Superior temporal gyrus (tissue), 1 donor: ENCODE measurements around the gene OR4F15.
"Not testable (repeated sequence)": the region's sequence is repeated elsewhere in the genome, so short reads cannot be mapped to it uniquely, and the experiment has no call there.

Experiments
- DNase-seq: peaks from one replicate; pipeline ENCODE4 v3.0.0-alpha.2; 2016; ENCODE audit errors: extremely low spot score

Gene OR4F15, protein sequence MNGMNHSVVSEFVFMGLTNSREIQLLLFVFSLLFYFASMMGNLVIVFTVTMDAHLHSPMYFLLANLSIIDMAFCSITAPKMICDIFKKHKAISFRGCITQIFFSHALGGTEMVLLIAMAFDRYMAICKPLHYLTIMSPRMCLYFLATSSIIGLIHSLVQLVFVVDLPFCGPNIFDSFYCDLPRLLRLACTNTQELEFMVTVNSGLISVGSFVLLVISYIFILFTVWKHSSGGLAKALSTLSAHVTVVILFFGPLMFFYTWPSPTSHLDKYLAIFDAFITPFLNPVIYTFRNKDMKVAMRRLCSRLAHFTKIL

DNA sequence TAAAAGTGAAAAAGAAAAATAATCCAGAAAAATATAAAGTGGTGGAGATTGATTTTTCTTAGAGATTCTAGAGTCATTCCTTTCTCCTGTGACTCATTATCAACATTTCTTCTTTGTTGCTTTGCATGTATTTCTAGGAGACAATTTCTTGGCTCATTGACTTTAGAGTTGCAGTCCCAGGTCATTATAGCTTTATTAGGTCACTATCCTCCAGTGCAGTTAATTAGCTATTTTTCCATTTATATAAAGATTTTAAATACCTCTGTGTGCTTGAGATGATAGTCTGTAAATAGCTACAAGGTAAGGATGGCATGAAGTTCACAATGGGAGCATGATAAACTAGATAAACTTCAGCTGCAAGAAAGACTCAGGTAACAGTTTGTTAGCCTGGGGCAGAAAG lies at the start of gene OR4F15:
Gene OR4F15 (plus strand): TSS at position 301 of the 400 bp plus-strand sequence. CDS start 5,985 bp downstream, outside the sequence.
- DNase-seq, result no peak

- DNase-seq, result not testable (repeated sequence)
These were observed 47.2 kb upstream of the OR4F15 start for GRCh38 chr15:101764669-101765339.

GRCh38 chr15:101765340-101765671 lies 46.7 kb upstream of the OR4F15 start:
- not testable (repeated sequence) for DNase-seq

DNA sequence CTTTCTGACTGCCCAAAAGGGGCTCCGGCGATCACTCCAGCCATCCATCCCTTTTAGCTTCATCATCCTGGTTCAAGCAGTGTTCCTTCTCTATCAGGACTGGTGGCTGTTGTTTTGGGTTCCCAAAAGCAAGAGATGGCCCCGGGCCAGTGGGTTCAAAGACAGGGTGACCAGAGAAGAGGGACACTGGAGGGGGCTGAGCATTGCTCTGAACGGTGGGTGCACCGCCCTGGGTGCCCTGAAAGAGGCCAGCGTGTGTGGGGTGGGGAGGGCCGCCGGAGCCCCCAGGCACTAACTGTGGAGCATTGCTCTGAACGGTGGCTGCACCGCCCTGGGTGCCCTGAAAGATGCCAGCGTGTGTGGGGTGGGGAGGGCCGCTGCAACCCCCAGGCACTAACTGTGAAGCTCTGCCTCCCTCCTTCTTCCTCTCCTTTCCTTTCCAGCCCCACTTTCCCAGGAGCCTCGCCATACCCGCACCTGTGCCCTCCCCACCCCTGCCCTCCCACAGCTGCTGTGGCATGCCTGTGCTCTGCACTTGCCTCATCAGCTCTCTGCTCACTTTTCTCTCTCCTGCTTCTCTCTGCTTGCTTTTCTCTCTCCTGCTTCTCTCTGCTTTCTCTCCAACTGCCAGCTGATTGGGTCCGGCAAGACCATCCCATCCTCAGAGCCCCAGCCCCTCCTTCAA lies 46.1 kb upstream of the OR4F15 start:
- DNase-seq, result no peak

DNA sequence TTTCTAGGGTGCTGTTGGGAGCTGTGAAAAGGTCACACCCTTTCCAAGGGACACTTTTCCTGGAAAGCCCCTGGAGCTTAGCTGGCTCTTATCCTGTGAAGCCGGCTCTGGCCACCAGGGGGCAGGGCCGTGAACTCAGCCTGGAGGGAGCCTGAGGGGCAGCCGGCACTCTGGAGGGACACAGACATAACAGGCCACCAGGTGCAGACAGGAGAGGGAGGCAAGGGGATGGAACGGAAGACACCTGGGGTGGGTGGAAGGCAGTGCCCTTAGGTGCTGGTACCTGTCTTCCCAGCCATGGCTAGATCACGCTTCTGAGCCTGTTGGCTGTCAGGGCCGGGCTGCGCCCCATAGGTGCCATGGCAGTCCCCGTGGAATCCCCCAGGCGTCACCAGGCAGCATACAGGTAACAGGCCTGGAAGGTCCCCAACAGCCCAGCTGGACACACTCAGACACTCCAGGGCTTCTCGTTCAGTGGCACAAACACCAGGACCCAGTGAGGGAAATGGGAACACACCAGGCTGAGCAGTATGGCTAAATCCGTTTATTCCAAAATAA lies 44.8 kb upstream of the OR4F15 start:
- DNase-seq, result not testable (repeated sequence)

DNA sequence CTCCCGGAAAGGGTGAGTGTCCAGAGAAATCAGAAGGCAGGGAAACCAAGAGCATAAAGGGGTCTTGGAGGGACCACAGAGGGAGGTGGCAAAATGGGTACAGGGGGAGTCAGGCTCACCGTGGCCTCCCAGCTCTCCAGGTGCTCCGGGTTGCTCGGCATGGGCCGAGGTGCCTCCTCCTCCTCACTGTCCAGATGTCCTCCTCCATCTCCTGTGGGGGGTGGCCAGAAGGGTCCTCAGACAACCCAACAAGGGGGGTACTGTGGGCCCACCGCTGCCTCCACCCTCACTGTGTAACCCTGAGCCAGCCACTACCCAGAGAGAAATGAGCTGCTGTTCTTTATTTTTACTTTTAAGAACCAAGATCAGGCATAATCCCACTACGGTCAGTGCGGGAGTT lies 39.1 kb upstream of the OR4F15 start:
- DNase-seq, result no peak

GRCh38 chr15:101773496-101774100 lies 38.4 kb upstream of the OR4F15 start:
- no peak for DNase-seq

DNA sequence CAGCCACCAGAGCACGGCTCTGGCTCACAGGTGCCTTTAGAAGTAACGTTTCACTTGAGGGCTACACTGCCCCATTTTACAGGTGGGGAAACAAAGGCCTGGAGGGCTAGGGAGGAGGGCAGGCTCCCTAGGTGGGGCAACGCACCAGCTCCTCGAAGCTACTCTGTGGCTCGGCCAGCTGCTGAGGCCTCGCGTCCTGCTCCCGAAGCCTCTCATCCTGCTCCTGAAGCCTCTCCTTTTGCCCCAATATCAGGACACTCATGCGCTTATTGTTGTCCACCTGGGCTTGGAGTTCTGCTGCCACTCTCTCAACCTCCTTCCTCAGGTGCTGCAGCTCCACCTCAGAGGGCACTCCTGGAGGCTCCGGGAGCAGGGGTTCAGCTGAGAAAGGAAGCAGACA lies 36.9 kb upstream of the OR4F15 start:
- DNase-seq, result no peak

DNA sequence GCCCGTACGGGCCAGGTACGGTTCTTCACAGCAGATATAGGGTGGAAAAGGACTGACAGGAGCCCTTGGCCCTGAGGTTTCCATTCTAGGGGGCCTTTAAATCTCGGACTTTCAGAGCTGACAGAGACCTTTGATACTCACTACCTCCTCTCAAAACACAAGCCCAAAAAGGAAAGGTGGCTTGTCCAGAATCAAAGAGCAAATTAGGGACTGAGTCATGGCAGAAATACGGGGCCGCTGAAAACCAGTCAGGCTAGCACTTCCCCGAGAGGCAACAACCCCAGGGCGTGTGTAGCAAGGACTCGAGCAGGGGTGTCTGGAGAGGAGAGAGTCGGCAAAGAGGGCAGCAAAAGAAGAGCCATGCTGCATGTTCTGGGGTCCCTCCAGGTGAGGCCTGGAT lies 33.4 kb upstream of the OR4F15 start:
- not testable (repeated sequence) for DNase-seq

- not testable (repeated sequence) for DNase-seq
These were observed 31.8 kb upstream of the OR4F15 start for GRCh38 chr15:101780225-101780624.

- no peak for DNase-seq
These were observed 30.1 kb upstream of the OR4F15 start for GRCh38 chr15:101781928-101782327.

DNA sequence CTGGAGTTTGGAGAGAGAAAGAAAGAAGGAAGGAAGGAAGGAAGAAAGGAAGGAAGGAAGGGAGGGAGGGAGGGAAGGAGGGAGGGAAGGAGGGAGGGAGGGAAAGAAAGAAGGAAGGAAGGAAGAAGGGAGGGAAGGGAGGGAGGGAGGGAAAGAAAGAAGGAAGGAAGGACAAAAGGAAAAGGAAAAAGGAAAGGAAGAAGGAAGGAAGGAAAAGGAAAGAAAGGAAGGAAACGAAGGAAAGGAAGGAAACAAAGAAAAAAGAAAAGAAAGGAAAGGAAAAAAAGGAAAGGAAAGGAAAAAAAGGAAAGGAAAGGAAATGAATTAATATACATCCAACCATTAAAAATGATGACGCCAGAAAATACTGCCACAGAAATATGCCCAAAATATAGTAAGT lies 27.4 kb upstream of the OR4F15 start:
- no peak for DNase-seq

DNA sequence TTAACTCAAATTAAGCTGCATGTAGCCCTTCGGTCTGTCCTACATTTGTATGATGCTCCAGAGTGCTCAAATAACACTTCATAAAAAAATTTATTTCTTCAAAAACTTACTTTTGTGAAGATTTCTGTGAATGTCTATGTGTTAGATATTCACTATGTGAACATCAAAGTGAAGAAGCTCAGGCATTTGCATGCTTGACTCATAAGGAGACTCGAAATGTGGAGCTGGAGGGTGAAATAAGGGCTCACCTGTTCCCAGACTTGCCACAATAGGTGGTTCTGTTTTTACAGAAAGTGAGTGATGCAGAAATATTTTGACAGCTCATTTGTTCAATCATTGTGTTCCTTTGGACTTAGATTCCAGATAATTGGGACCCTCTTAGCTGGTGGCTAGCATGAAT lies 25.6 kb upstream of the OR4F15 start:
- DNase-seq, result not testable (repeated sequence)

DNA sequence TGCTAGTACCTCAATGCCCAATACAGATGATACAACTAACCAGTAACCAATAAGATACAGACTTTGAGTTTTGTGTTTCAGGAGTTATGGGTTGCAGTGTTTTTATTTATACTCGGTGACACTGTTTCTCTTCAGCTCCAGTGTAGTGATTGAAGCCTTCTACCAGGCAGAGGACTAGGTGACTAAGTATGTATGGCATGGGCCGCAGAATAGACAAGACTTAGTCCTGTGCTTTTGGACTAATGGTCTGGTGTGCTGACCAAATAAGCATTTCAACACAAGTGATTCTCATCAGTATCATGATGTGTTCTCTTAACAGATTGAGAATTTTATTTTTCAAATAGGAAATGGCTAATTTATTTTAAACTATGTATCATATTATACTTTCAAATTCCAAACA lies 24.0 kb upstream of the OR4F15 start:
- DNase-seq, result not testable (repeated sequence)

DNA sequence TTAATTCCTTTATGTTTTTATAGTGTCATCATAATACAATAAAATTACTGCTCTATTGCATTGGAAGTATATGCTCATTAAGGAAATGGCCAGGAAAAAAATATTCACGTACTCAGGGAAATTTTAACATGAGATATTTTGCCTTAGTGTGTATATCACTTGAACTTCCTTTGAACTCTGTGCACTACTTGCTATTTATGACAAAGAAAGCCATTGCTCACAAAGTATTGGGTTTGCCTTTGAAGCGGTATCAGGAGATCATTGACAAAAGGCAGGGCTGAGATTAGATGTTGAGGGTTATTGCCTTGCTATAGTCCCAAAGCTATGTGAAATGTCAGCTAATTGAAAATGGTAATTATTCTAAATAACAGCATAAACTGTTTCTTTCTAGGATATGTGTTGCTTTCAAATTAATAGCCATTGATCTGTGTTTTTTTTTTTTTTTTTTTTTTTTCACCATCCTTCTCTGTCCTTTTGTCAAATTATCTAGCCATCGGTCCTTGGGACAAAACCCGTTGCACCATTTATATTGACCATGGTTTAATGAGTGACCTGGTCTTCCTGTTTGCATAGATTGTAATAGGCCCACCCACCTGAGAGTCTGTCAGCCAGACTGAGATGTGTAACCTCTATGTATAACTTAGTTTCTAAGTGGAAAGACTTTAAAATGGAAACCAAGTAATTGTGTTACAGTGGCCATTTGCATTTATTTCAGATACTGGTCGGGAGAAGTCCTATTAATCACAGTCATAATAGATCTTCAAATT lies 23.3 kb upstream of the OR4F15 start:
- not testable (repeated sequence) for DNase-seq

DNA sequence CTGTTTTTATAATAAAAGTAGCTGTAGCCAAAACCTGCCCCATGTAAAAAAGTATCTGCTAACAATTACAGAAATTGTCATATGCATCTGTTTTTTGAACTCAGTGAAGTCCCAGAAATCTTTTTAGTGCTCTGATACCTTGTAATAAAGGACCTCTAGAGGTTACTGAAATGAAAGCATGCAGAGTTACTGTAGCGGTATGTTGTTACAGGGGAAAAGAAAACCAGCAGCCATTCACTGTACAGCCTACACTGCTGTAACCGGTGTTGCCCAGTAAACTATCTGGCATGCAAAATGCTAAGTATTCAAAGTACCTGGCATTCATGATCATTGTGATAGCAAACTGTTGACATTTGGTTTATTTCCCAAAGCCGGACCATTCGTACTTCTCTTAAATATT lies 21.3 kb upstream of the OR4F15 start:
- DNase-seq, result not testable (repeated sequence)

- not testable (repeated sequence) for DNase-seq
These were observed 18.0 kb upstream of the OR4F15 start for GRCh38 chr15:101793981-101794380.

GRCh38 chr15:101795455-101795854 lies 16.5 kb upstream of the OR4F15 start:
- peak; percentile 9 for DNase-seq

DNA sequence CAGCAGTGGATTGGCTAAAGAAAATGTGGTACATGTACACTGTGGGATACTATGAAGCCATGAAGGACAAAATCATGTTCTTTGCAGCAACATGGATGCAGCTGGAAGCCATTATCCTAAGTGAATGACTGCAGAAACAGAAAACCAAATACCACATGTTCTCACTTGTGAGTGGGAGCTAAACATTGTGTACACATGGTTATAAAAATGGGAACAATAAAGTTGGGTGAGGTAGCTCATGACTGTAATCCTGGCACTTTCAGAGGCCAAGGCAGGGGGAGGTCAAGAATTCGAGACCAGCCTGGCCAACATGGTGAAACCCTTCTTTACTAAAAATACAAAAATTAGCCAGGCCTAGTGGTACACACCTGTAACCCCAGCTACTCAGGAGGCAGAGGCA lies 12.3 kb upstream of the OR4F15 start:
- DNase-seq, result no peak

GRCh38 chr15:101801048-101801447 lies 11.0 kb upstream of the OR4F15 start:
- no peak for DNase-seq

GRCh38 chr15:101803209-101803608 lies 8.8 kb upstream of the OR4F15 start, which contains the start of gene OR4F6:
Gene OR4F6, plus strand, starts transcription at chr15:101803509. Its CDS starts 2,211 bp downstream, at chr15:101805720.
- DNase-seq, result no peak
